HG03095 (cell line): Measurements from ENCODE around the gene CYB561A3.

Experiments used
- ATAC-seq: cut with Tn5 transposase; IDR thresholded peaks from one replicate; pipeline ENCODE4 v1.9.1; 2021; ENCODE audit warnings: moderate library complexity; ENCODE audit not compliant: unreplicated experiment

Gene CYB561A3

GRCh38 chr11:61345954-61346843, 15.5 kb downstream of the CYB561A3 start:
- no peak for ATAC-seq

- ATAC-seq, result no peak
Measured at GRCh38 chr11:61345170-61345610, 16.5 kb downstream of the CYB561A3 start.

GRCh38 chr11:61343792-61344745, 17.6 kb downstream of the CYB561A3 start:
- ATAC-seq, result no peak

- ATAC-seq, result no peak
Measured at GRCh38 chr11:61342207-61342803, 19.4 kb downstream of the CYB561A3 start.

GRCh38 chr11:61341706-61342105, 20.0 kb downstream of the CYB561A3 start:
- ATAC-seq, result no peak

- no peak for ATAC-seq
Measured at GRCh38 chr11:61340979-61341378, 20.7 kb downstream of the CYB561A3 start.

GRCh38 chr11:61339490-61339878, 22.2 kb downstream of the CYB561A3 start:
- ATAC-seq, result no peak

GRCh38 chr11:61338783-61339489, 22.7 kb downstream of the CYB561A3 start:
- ATAC-seq, result no peak

- ATAC-seq, result no peak
Measured at GRCh38 chr11:61337706-61338470, 23.8 kb downstream of the CYB561A3 start.

GRCh38 chr11:61336171-61336935, 25.3 kb downstream of the CYB561A3 start:
- ATAC-seq, result peak; percentile 45

GRCh38 chr11:61335355-61335710, 26.3 kb downstream of the CYB561A3 start:
- ATAC-seq, result no peak

GRCh38 chr11:61334434-61335354, 27.0 kb downstream of the CYB561A3 start:
- ATAC-seq, result no peak

GRCh38 chr11:61333550-61334433, 27.9 kb downstream of the CYB561A3 start:
- no peak for ATAC-seq

GRCh38 chr11:61332797-61333549, 28.7 kb downstream of the CYB561A3 start, which contains the start of the genes DDB1 and TKFC:
Gene DDB1, minus strand, starts transcription at chr11:61333105. Its CDS starts 137 bp downstream, at chr11:61332968.
Gene TKFC, plus strand, starts transcription at chr11:61333228. Its CDS starts 1,501 bp downstream, at chr11:61334729.
- peak; percentile 90 for ATAC-seq

- no peak for ATAC-seq
Measured at GRCh38 chr11:61332281-61332796, 29.3 kb downstream of the CYB561A3 start.

GRCh38 chr11:61331651-61332050, 30.0 kb downstream of the CYB561A3 start:
- ATAC-seq, result no peak
